ENCODE measurements around the gene RNF207. TPM values are rescaled to one million over a fixed set of nuclear protein-coding genes. Genes with fewer than 3 reads are reported as not detected.

Gene RNF207
- total RNA-seq = 14.7 and 29.3 TPM in 2 replicates
- polyA plus RNA-seq = 28.3 and 30.9 TPM in 2 replicates

GRCh38 chr1:6205849-6206519 is at the start of gene RNF207:
Gene RNF207, plus strand, starts transcription at chr1:6206119. Its CDS starts 417 bp downstream, at chr1:6206536.
- peak within 1 kb of the TSS; percentile 84 for H2AFZ ChIP-seq
- H3K79me2 ChIP-seq = peaks cover 6% of the 10 kb centered on the region
- no peaks in the 10 kb centered on the region for H3K27me3 ChIP-seq
- H3K4me3 ChIP-seq = peak within 1 kb of the TSS; percentile 37
- H4K20me1 ChIP-seq (ENCODE audit: insufficient read depth, poor library complexity, severe bottlenecking) = no peaks in the 10 kb centered on the region
- H3K9me3 ChIP-seq (ENCODE audit: low read depth) = no peaks in the 10 kb centered on the region
- peaks cover 33% of the 10 kb centered on the region for H3K4me1 ChIP-seq (ENCODE audit: insufficient read depth)
- no peaks in the 10 kb centered on the region for H3K36me3 ChIP-seq (replicated peaks; ENCODE audit: insufficient read depth, low read depth)
- H3K27ac ChIP-seq = peak within 1 kb of the TSS; percentile 87
- 5% methylated on average over 62 of the region's 66 CpGs for WGBS (ENCODE audit: low lambda C conversion rate, missing lambda C conversion rate)
- H3K4me2 ChIP-seq = peak within 1 kb of the TSS; percentile 87
- TF ChIP-seq EZH2phosphoT487 (IDR thresholded peaks at IDR 0.05; ENCODE audit: low read depth, severe bottlenecking, unreplicated experiment) (no peak), CTCF (IDR thresholded peaks at IDR 0.05; ENCODE audit: poor library complexity) (no peak)
- no peaks in the 10 kb centered on the region for H3K9me2 ChIP-seq (replicated peaks; ENCODE audit: insufficient read depth)
- peak; percentile 91 for DNase-seq (ENCODE audit: low spot score)

- DNase-seq (ENCODE audit: low spot score) = no peak
- no peaks in the 10 kb centered on the region for H3K36me3 ChIP-seq (replicated peaks; ENCODE audit: insufficient read depth, low read depth)
- no peaks in the 10 kb centered on the region for H4K20me1 ChIP-seq (ENCODE audit: insufficient read depth, poor library complexity, severe bottlenecking)
- H3K27me3 ChIP-seq = peaks cover 3% of the 10 kb centered on the region
- TF ChIP-seq EZH2 (IDR thresholded peaks at IDR 0.05; ENCODE audit: borderline replicate concordance) = no peak
- no peak for TF ChIP-seq EZH2phosphoT487 (IDR thresholded peaks at IDR 0.05; ENCODE audit: low read depth, severe bottlenecking, unreplicated experiment)
- TF ChIP-seq CTCF (IDR thresholded peaks at IDR 0.05; ENCODE audit: poor library complexity) = no peak
- H3K4me3 ChIP-seq = no peak overlapping the region
- peaks cover 7% of the 10 kb centered on the region for H3K4me1 ChIP-seq (ENCODE audit: insufficient read depth)
- no peaks in the 10 kb centered on the region for H3K79me2 ChIP-seq
- H3K9me2 ChIP-seq (replicated peaks; ENCODE audit: insufficient read depth) = no peaks in the 10 kb centered on the region
- peak overlapping the region; percentile 38 for H3K27ac ChIP-seq
- 60% methylated on average over 2 of the region's 2 CpGs for WGBS (ENCODE audit: low lambda C conversion rate, missing lambda C conversion rate)
- no peaks in the 10 kb centered on the region for H3K9me3 ChIP-seq (ENCODE audit: low read depth)
- no peak overlapping the region for H3K4me2 ChIP-seq
- no peak overlapping the region for H2AFZ ChIP-seq
These were observed 48.8 kb upstream of the RNF207 start for GRCh38 chr1:6157132-6157527.

GRCh38 chr1:6157528-6158174 is 48.3 kb upstream of the RNF207 start:
- TF ChIP-seq CTCF (IDR thresholded peaks at IDR 0.05; ENCODE audit: poor library complexity) = no peak
- no peak for TF ChIP-seq EZH2 (IDR thresholded peaks at IDR 0.05; ENCODE audit: borderline replicate concordance)
- TF ChIP-seq EZH2phosphoT487 (IDR thresholded peaks at IDR 0.05; ENCODE audit: low read depth, severe bottlenecking, unreplicated experiment) = no peak
- no peak overlapping the region for H3K4me2 ChIP-seq

More at GRCh38 chr1:6157528-6158174, 48.3 kb upstream of the RNF207 start:
- Histone ChIP-seq H4K20me1 (ENCODE audit: insufficient read depth, poor library complexity, severe bottlenecking) (no peaks in the 10 kb centered on the region), H3K9me2 (replicated peaks; ENCODE audit: insufficient read depth) (no peaks in the 10 kb centered on the region), H3K4me3 (no peak overlapping the region), H2AFZ (no peak overlapping the region), H3K27me3 (peaks cover 3% of the 10 kb centered on the region), H3K4me1 (ENCODE audit: insufficient read depth) (peaks cover 7% of the 10 kb centered on the region), H3K27ac (peak overlapping the region; percentile 38), H3K9me3 (ENCODE audit: low read depth) (no peaks in the 10 kb centered on the region), H3K79me2 (no peaks in the 10 kb centered on the region), H3K36me3 (replicated peaks; ENCODE audit: insufficient read depth, low read depth) (no peaks in the 10 kb centered on the region)
- DNase-seq (ENCODE audit: low spot score) = peak; percentile 83
- 30% methylated on average over 15 of the region's 15 CpGs for WGBS (ENCODE audit: low lambda C conversion rate, missing lambda C conversion rate)
